Astrocyte of the cerebellum (primary cell): Measurements from ENCODE around the gene SPAG9.
A peak's percentile ranks its signal among the peaks of the same experiment; 100 is the strongest.

ENCODE experiments used
- DNase-seq: peaks from one replicate; pipeline ENCODE4 v3.0.0-alpha.2; 2011; ENCODE audit warnings: low read depth
- H3K4me3 ChIP-seq: 2 replicates; pipeline ENCODE4 v1.5.1; 2011; ENCODE audit warnings: mild to moderate bottlenecking, low read depth, low read length, moderate library complexity
- CTCF ChIP-seq: IDR thresholded peaks from 2 replicates; pipeline ENCODE4 v1.5.1; 2012; ENCODE audit warnings: low read length, low read depth, moderate library complexity, mild to moderate bottlenecking; ENCODE audit errors: missing control alignments
- in situ Hi-C: cut with HindIII; loops from 2 replicates; pipeline ENCODE4 v1.10.0; 2017; ENCODE audit warnings: low sequenced_read_pairs

The SPAG9 gene

GRCh38 chr17:51065466-51065865 is 55.2 kb downstream of the SPAG9 start:
- TF ChIP-seq CTCF: no peak
- no peak for DNase-seq
- H3K4me3 ChIP-seq: no peak overlapping the region
- in situ Hi-C loops: no loop called here

GRCh38 chr17:51064061-51064735 is 56.5 kb downstream of the SPAG9 start:
- DNase-seq: no peak
- no peak overlapping the region for H3K4me3 ChIP-seq
- TF ChIP-seq CTCF: no peak
- in situ Hi-C loops: no loop called here

- no peak overlapping the region for H3K4me3 ChIP-seq
- no peak for TF ChIP-seq CTCF
- in situ Hi-C loops: no loop called here
- no peak for DNase-seq
Measured at GRCh38 chr17:51060396-51060795, 60.3 kb downstream of the SPAG9 start.

- no peak for DNase-seq
- in situ Hi-C loops: no loop called here
- no peak for TF ChIP-seq CTCF
- no peak overlapping the region for H3K4me3 ChIP-seq
Measured at GRCh38 chr17:51059781-51060180, 60.9 kb downstream of the SPAG9 start.

GRCh38 chr17:51057534-51057933 is 63.1 kb downstream of the SPAG9 start:
- no peak for DNase-seq
- no peak for TF ChIP-seq CTCF
- in situ Hi-C loops: no loop called here
- no peak overlapping the region for H3K4me3 ChIP-seq

GRCh38 chr17:51056813-51057510 is 63.7 kb downstream of the SPAG9 start:
- peak; percentile 92 for DNase-seq

More at GRCh38 chr17:51056813-51057510, 63.7 kb downstream of the SPAG9 start:
- no peak overlapping the region for H3K4me3 ChIP-seq
- peak; percentile 70 for TF ChIP-seq CTCF
- in situ Hi-C loops: no loop called here
